NCI-H226 (cell line): ENCODE results near the gene EVA1C.

Source experiments
- DNase-seq: peaks from one replicate; pipeline ENCODE4 v3.0.0-alpha.2; 2015

The EVA1C gene

DNA sequence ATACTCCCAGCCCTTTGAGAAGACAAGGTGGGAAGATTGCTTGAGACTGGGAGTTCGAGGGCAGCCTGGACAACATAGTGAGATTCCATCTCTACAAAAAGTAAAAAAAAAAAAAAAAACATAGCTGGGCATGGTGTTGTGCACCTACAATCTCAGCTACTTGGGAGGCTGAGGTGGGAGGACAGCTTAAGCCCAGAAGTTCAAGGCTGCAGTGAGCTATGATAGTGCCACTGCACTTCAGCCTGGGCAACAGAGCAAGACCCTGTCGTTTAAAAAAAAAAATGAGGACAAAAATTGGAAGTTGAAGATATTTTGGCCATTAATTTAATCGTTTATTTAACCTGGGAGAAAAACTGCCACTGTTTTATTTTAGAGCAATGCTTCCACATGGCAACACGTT is 20.8 kb upstream of the EVA1C start:
- DNase-seq = no peak

DNA sequence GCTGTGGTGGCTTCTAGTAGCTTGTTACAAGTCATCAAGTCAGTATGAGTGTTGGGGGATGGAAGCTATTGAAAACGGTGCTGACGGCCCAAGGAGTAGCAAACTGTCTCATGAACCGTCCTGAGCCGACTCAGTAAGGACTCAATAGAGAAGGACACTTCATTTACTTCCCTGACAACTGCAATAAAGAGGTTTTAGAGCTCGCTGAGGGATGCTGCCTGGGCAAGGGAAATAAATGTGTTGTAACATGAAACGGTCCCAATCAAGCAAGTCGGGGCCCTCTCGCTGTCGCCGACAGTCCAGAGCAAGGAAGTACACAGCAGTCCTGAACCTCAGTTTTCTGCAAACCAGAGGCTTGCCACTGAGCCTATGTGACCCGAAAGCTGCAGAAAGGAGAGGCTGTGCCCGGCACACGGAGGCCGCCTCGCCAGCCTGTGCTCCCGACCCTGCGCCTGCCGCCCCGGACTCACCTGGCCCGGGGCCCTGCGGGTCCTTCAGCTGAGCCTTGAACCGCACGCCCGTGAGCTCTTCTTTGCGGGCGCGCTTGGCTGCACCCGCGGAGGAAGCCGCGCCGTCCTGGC is 20.1 kb upstream of the EVA1C start:
- DNase-seq = no peak

- peak; percentile 62 for DNase-seq
Measured at GRCh38 chr21:32392880-32393676, 19.4 kb upstream of the EVA1C start, which contains the start of gene URB1. URB1 (minus strand) TSS chr21:32393012; CDS start chr21:32392910, 102 bp downstream.

DNA sequence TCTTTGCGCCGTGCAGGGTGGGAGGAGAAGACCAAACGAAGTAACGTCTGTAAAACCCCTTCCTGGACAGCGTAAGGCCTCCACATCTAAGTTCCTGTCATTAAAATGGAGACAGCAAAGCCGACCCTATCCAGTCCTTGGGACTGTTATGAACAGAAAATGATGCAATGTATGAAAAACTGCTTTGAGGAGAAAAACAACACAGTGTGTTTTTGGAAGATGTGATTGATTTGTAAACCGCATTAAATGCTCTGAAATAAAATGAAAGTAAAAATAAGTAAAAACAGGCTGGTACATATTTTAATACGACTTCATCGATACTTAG is 18.9 kb upstream of the EVA1C start:
- no peak for DNase-seq

DNA sequence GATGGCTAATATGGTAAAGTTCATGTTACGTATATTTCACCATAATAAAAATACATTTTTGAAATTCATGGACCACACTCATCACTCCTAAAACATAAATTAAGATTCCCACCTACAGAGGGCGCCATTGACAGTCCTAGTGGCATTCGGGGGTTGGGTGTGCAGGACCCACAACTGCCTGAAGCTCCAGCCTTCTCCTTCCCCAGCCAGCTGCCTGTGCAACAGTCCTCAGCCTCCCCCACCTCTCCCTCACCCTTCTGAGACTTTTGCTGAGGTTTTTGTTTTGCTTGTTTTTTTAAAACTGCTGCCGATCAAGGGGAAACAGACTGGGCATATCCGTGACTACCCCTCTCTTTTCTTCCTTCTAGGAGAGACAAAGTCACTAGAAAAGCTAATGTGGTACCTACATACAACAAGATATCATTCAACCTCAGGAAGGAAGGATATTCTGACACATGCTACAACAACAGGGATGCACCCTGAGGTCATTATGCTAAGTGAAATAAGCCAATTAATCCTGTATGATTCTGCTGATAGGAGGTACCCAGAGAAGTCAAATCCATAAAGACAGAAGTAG is 9.2 kb upstream of the EVA1C start:
- DNase-seq = peak; percentile 56

- no peak for DNase-seq
Measured at GRCh38 chr21:32406405-32406804, 6.1 kb upstream of the EVA1C start.

DNA sequence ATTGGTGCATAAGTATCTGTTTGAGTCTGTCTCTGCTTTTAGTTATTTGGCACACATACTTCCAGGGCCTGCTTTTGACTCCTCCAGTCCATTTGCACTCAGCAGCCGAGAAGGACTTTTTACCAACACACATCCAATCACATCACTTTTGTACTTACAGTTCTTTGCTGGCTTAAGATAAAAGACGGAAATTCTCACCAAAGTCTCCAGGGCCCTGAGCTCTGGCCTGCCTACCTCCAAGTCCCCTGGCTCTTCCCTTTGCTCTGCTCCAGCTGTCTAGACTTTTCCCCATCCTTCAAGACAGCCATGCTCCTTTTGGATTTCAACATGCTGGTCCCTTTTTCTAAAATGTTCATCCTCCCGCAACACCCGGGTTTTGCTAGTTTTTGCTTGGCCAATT is 2.2 kb upstream of the EVA1C start:
- DNase-seq = no peak

DNA sequence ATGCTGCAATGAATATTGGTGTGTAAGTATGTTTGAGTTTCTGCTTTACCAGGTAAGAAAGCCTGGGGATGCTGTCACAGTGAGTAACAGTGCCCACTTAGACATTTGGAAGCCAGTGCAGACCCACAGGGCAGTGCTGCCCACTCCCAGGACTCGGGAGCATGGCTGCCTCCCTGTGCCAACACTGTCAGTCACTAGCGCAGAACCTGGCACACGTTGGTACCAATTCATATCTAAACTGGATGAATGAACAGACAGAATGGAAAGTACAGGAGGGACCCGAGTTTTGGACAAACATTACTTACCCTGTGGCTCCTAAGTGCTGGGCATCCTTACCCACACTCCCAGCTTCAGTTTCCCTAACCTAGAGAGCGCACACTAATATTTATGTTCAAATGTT is 1.6 kb upstream of the EVA1C start:
- DNase-seq = no peak

- peak; percentile 75 for DNase-seq
Measured at GRCh38 chr21:32411350-32412161, 950 bp upstream of the EVA1C start.

DNA sequence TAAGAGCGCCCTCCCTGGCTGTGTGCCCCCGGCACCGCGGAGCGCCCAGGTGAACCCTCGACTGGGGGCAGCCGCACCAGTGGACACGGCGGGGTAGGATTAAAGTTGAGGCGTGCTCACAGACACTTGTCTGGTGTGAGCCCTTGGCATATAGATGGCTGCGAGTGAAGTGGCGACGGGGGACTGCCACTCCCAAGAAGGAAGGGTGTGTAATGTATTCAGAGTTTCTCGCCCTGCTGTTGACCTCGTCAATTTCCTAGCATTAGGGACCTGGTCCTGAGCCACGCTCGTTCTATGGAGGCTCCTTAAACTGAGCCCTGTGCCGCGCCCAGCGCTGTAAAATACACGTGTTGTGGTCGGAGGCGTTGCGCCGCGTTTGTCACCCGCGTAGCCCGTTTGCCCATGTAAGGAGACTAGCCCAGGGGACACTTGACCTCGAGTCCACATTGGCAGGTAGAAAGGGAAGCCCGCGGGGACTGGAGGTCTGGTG is 554 bp downstream of the EVA1C start:
- DNase-seq = no peak

- DNase-seq = peak; percentile 33
Measured at GRCh38 chr21:32413697-32414578, 1.4 kb downstream of the EVA1C start.

- no peak for DNase-seq
Measured at GRCh38 chr21:32414579-32415358, 2.3 kb downstream of the EVA1C start.

DNA sequence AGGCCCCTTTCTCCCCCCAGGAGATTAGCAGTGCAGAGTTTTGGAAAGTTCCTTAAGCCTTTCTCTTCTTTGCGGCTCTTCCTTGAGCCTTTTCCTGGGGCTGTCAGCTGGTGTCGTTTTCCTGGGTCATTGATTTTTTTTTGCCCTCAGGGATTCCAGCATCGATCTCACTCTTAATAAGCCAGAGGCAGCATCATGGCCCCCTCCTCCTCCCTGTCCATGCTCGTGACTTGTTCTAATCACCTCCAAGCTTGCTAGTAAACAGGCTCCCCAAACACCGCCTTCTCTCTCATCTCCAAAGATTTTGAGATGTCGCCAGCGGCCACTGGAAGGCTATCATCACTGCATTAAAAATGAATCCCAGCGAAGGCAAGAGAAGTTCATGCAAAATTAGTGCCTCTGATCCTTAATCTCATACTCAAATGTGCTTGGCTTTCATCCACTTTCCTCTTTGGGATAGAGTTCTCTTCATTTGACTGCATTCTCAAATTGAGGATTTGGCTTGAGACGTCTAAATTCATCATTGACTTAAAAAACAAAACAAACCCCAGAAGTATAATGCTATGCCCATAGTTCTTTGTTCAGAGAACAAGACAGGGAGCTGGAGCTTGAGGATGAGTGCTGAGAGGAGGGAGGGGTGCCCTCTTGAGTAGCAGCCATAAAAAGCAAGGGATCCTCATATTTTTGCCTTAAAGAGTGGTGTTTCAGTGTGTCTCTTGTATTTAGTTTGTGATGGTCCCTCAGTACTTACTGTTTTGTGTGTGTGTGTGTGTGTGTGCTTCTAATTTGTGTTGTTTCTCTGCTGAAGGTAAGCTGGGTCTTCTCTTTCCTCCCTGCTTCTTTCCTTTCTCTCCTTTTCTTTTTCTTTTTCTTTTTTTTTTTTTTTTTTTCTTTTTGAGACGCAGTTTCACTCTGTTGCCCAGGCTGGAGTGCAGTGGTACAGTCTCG is 3.2 kb downstream of the EVA1C start:
- DNase-seq = no peak

DNA sequence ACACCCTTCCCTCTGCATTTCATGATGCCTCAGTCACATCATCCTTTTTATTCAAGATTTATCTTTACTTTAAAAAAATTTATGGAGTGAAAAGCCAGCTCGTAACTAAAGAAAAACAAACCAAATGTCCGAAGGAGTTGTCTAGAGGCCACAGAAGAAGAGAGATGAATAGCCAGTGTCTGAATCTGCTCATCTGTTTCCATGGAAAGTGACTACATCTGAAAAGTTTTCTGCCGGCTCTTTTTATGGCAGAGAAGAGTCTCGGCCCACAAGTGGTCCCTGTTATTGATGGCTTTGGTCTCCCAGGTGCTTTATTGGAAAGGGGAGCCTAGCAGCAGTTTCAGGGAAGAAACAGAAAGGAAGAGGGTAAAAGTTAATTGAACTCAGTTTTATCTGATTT is 5.6 kb downstream of the EVA1C start:
- DNase-seq = no peak

DNA sequence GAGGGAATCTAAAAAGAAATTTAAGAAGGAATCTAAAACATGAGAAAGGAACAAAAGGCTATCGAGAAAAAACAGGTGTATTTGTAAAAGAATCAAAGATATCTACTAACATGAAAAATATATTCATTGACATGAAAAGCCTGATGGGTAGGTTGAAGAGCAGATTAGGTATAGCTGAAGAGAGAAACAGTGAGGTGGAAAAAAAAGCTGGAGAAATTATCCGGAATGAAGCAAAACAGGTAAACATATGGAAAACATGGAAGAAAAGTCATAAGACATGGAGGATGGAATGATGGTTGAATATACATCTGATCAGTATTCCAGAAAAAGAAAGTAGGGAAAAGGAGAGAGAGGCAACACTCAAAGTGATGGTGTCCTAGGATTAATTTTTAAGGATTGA is 9.6 kb downstream of the EVA1C start:
- DNase-seq = no peak

DNA sequence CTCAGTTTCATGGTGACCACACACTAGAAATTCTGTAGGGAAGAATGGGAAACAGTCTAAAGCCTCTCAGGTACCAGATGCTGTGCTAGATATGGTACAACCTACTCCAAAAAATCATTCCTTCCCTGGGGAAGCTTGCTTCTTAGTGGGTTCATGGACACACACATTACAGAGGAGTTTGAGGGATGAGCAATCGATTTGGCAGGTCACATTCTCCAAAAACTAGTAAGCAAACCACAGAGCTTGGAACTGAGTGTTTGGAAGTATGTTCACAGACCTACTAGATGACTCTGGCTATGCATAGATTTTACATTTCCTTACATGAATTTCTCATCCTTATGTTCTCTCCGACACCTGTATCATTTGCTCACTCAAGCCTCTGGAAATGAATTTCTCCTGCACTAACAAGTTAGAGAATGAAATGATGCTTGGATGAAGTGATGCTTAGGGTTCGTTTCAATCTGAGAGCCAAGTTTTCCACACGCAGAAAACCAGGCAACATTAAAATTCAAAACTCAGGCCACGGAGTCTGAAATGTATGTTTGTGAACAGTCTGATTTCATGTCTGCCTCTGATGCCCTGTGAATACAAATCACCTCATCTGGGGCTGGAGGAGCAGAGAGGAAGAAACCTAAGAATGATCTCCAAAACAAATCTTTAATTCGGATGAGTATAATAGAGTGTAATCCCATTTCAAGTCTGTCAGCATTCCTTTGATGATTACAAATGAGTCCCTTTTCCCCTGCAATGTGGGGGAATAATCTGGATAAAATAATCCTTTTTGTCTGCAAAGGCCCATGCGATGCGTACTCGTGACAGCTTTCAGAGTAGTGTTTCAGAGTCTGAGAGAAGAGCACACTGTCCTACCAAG is 11.0 kb downstream of the EVA1C start:
- peak; percentile 72 for DNase-seq

DNA sequence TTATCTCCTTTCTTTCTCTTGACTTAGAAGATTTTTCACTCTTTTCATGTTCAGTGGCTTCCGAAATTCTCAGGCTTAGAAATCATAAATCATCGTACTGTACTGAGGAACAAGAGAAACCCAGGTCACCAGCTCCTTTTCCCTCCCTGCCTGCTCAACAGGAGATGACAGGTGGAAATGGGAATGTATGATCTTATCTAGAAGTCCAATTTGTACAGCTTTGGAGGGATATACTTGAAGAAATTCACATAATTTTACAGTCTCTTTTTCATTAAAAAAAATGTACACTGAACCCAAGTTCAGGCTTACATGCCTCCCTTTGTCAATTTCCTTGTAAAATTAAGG is 11.7 kb downstream of the EVA1C start:
- DNase-seq = peak; percentile 19

GRCh38 chr21:32424674-32425073 is 12.2 kb downstream of the EVA1C start:
- DNase-seq = peak; percentile 45

- DNase-seq = no peak
Measured at GRCh38 chr21:32425628-32426027, 13.1 kb downstream of the EVA1C start.
